SKM-1 treated with dmso at 0.1 percent for 144 hours (cell line): Measurements from ENCODE around the gene SPACA7.
A peak's percentile ranks its signal among the peaks of the same experiment; 100 is the strongest.
"Not testable (repeated sequence)": the region's sequence is repeated elsewhere in the genome, so short reads cannot be mapped to it uniquely, and the experiment has no call there.

ENCODE experiments used
- DNase-seq: peaks from one replicate; lab custom pipeline; 2025; ENCODE audit not compliant: unreplicated experiment; lab: John Stamatoyannopoulos, UW

SPACA7 gene

DNA sequence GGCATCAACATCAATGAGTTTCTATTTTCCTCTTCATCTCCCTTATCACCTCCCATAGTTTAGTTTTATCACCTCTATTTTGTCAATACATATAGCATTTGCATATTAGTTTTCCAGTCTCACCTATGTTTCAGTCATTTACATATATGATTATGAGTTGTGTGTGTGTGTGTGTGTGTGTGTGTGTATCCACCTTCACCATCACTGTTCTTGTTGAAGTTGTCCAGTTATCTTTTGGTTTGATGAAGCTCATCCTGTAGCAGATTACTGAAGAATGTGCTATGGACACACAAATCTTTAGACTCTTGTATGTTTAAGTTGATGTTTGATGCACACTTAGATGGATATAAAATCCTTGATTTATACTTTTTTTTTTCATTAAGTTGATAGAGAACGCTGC lies 40.5 kb downstream of the SPACA7 start:
- no peak for DNase-seq

- no peak for DNase-seq
These were observed 40.9 kb downstream of the SPACA7 start for GRCh38 chr13:112417079-112417478.

- DNase-seq, result no peak
These were observed 47.9 kb downstream of the SPACA7 start for GRCh38 chr13:112424098-112424497.

DNA sequence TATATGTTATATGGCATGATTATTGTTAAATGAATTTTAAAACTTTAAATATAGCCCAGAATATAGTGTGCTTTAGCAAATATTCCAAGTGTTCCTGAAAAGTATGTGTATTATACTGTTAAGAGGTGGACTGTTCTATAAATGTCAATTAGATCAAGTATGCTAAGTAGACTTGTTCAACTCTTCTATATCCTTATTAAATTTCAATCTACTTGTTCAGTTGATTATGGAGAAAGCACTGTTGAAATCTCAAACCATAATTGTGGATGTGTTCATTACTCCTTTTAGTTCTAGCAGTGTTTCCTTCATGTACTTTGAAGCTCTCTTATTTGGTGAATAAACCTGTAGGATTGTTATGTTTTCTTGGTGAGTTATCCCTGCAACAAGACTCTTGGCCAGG lies 52.5 kb downstream of the SPACA7 start:
- no peak for DNase-seq

- DNase-seq, result no peak
These were observed 55.6 kb downstream of the SPACA7 start for GRCh38 chr13:112431734-112432133.

GRCh38 chr13:112432734-112433133 lies 56.6 kb downstream of the SPACA7 start:
- not testable (repeated sequence) for DNase-seq

DNA sequence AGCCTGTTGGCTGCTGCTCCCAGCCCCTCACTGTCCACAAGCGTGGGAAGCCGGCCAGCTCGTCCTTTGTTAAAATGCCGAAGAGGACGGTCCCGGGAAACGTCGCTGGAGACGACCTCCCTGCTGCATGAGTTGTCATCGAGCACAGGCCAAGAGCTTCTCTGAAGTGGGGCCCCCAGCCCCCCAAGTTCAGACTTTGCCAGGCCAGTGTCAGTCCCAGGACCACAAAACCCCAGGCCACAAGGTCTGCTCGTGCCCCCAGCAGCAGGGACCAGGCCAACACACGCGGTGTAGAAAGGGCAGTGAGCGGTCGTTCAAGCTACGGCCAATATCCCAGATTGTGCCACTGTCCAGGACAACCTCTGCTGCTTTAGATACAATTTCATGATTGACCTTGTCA lies 57.4 kb downstream of the SPACA7 start:
- DNase-seq, result not testable (repeated sequence)

DNA sequence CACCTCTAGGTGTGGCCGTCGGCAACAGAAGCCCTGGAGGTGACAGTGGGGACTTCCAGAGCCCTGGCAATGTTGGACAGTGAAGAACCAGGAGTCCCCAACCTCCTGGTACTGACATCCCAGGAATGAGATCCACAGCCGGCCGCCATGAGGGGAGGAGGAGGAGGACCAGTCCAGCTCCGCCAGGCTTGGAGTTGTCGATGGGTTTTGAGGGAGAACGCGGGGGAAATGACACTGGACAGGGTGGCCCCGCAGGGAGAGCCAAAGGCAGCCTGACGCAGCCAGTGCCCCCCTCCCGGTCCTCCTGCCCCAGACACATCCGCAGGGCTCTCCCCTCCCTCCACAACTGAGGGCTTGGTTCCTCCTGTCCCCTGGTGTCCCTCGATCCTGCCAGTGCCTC lies 57.9 kb downstream of the SPACA7 start:
- DNase-seq, result no peak

DNA sequence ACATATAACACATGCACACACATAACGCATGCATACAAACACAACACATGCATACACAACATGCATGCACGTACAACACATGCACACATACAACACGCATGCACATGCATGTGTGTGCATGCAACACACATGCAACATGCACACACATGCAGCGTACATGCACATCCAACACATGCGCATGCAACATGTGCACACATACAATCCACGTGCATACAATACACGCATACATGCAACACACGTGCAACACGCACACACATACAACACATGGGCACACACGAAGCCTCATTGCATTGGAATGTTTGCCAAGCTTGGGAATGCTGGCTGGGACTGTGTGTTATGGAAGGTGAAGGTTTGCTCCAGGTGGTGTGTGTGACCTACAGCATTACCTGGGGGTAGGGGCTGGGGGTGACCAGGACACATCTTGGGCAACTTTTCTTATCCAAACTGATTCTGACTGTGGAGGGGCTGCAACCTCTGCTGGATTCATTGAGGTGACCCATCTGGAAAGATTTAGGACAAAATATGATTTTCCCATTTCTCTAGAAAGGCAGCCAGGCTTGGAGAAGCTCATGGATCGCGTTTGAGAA lies 58.9 kb downstream of the SPACA7 start:
- DNase-seq, result no peak

- DNase-seq, result no peak
These were observed 59.8 kb downstream of the SPACA7 start for GRCh38 chr13:112435973-112436372.

- no peak for DNase-seq
These were observed 61.9 kb downstream of the SPACA7 start for GRCh38 chr13:112438094-112438493.

GRCh38 chr13:112438515-112438914 lies 62.4 kb downstream of the SPACA7 start:
- DNase-seq, result no peak

DNA sequence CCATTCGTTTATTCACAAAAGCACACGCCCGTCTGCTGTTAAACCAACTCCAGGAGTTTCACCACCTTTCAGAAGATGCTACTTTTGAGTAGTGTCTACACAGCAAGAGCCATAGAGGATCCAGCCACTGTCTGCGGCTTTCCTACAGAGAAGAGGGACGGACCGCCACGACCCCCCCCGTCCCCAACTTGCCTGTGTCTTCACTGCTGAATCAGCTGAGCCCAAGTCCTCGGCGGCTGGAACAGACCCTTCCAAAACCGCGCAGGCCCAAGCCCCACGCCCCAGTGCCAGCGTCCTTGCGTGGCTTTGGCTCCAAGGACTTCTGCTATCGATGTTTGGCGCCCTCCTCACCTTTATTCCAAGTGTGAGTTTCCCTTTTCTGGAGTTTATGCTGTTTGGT lies 65.1 kb downstream of the SPACA7 start:
- no peak for DNase-seq

GRCh38 chr13:112441779-112442310 lies 65.7 kb downstream of the SPACA7 start:
- no peak for DNase-seq

DNA sequence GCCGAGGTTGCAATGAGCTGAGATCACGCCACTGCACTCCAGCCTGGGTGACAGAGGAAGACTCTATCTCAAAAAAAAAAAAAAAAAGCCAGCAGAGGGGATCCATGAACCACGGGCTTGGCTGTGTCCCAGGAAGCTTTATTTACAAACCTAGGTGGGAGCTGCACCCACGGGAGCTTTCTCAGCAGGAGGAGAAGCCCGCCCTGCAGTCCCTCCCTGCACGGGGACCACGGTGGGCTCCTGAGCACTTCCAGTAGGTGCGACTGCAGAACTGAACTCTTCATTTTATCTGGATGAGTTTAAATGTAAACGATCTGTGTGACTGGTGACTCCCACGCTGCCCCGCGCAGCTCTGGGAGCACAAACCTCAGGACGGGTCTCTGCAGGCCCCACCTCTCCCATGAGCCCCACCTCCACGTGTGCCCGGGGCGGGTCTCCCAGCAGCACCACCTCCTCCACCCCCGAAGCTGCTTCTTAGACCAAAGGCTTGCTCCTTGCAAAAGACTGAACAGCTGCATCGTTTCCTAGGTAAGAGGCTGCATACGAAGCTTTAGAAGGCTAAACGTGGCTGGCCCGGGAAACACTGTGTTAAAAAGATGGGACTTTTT lies 66.4 kb downstream of the SPACA7 start:
- DNase-seq, result no peak

DNA sequence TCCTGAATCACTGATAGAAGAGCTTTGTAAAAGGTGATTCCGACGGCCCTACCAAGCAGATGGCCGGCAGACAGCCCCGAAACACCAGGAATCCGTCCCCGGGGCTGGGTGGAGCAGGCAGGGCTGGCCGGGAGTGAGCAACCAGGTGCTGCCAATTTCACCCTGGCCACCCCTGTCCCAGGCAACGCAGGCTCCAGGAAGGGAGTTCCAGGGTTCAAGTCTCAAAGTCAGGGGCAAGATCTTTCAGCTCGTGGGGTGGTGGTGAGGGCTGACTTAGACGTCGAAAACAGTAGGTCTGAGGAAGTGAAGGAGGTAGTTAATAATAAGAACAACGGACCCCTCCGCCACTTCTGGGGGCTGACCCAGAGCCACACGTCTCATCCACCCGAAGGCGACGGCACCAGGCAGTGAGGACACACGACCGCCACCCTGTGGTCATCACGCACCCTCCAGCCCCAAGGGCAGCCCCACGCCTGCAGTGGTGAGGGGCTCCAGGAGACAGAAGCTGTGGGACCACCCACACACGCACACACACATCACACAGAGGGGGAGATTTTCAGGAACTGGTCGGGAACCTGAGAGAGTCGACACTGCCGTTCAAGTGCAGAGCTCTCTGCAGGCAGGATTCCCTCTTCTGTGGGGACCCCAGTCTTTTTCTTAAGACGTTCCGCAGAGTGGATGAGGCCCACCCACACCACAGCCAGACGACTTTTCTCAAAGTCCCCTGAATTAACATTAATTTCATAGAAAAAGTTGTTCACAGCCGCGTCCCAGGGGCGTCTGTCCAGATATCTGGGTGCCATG lies 67.2 kb downstream of the SPACA7 start:
- no peak for DNase-seq

GRCh38 chr13:112443995-112444311 lies 67.8 kb downstream of the SPACA7 start:
- DNase-seq, result peak; percentile 36

- DNase-seq, result no peak
These were observed 68.6 kb downstream of the SPACA7 start for GRCh38 chr13:112444416-112445399.

DNA sequence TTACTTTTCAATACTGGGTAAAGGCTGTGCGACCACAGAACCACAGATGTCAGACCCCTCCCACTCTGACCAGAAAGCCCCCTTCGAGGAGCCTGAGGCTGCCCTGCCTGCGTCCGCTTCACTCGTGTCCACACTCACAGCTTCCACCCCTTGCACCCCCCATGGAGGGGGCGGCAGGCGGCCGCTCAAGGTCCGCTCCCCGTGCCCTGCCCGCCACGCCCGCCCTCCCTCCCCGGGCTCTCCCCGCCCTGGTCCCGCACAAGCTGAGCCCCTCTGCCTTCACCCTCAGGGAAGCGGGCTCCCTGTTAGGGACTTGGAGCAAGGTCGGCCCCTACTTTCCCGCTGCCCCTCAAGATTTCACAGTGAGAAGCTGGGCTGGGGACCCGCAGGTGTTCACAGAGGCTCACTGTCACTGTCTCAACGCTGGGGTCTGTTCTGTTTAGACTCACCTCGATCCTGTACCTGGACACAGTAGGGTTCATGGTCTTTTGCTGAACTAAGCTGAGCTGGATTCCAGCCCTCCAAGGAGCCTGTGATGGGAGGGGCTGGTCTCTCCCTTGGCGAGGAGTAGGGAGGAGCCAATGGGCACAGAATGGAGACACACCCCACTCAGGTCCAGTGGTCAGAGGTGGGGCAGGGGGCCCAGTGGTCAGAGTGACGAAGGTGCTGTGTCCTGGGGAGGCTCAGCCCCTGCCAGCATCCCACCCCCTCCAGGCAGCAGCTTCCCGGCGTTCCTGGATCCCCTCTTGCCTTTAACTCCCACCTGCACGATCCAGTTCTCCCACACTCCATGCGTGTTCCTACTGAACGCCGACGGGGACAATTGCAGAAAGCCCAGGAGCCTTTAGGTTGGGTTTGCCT lies 69.5 kb downstream of the SPACA7 start:
- DNase-seq, result no peak

DNA sequence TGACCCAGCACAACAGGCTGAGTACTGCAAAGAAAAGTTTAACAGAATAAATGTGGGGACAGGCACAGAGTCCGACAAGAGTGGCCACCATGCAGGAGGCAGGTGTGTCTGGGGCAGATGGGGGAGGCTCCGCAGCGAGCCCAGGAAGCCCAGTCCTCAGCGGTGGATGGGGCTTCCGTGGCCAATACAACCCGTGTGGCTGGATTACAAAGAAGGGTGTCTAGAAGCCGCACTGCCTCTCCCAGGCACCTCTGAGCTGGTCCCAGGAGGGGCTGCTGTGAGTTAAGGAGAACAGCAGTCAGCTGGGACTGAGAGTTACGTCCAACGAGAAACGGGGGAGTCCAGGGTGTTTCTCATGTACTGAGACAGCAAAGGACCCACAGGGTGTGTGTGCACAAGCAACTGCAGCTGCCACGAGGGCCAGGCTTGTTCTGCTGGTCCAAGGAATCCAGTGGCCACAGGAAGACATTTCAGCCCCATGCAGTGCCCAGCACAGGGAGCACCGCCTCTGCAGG lies 70.2 kb downstream of the SPACA7 start:
- DNase-seq, result no peak
